Heart right ventricle (tissue), 16 donors: ENCODE results near the gene RRP8. TPM values are rescaled to one million over a fixed set of nuclear protein-coding genes. Genes with fewer than 3 reads are reported as not detected.
A peak's percentile ranks its signal among the peaks of the same experiment; 100 is the strongest.

ENCODE experiments used
- ATAC-seq, 8 donors: fragments of 200-7000 bp; cut with Tn5 transposase; one replicate each; pipeline ENCODE4 v1.9.1; 2020; ENCODE audit warnings: mild to moderate bottlenecking in 8 of 8, moderate library complexity in 8 of 8, moderate number of reproducible peaks in 1 of 8
- DNase-seq, 2 donors: peaks; one replicate each; pipeline ENCODE4 v3.0.0-alpha.2; 2020
- H3K27ac ChIP-seq, 10 donors: fragments of 200-600 bp; sonication (generic) in 2 of 10; one replicate each; pipeline versions ENCODE4 v1.5.0 to v1.8.0; 2020 to 2022; ENCODE audit warnings: mild to moderate bottlenecking in 3 of 10
- H3K27me3 ChIP-seq, 7 donors: fragments of 200-600 bp; one replicate each; pipeline ENCODE4 v1.8.0; 2021 to 2022; ENCODE audit warnings: mild to moderate bottlenecking in 2 of 7
- H3K36me3 ChIP-seq, 9 donors: fragments of 200-600 bp; sonication (generic) in 1 of 9; one replicate each; pipeline versions ENCODE4 v1.5.0 to v1.8.0; 2020 to 2022; ENCODE audit warnings: mild to moderate bottlenecking in 2 of 9
- H3K4me1 ChIP-seq, 9 donors: fragments of 200-600 bp; sonication (generic) in 1 of 9; one replicate each; pipeline versions ENCODE4 v1.5.0 to v1.8.0; 2020 to 2022; ENCODE audit warnings: mild to moderate bottlenecking in 4 of 9
- H3K4me3 ChIP-seq, 10 donors: fragments of 200-600 bp; sonication (generic) in 2 of 10; one replicate each; pipeline versions ENCODE4 v1.5.0 to v1.8.0; 2020 to 2022; ENCODE audit warnings: mild to moderate bottlenecking in 7 of 10, moderate library complexity in 2 of 10
- H3K9me3 ChIP-seq, 11 donors: fragments of 200-600 bp in 10 of 11; sonication (generic) in 2 of 11; one replicate each; pipeline versions ENCODE4 v1.5.0 to v1.8.0; 2013 to 2022; ENCODE audit warnings: mild to moderate bottlenecking in 2 of 11, control low read depth in 1 of 11, moderate library complexity in 1 of 11
- CTCF ChIP-seq, 9 donors: fragments of 200-600 bp; sonication (generic) in 2 of 9; IDR thresholded peaks; one replicate each; pipeline versions ENCODE4 v1.5.0 to v1.8.0; 2021 to 2022; ENCODE audit warnings: antibody characterized with exemption in 9 of 9, mild to moderate bottlenecking in 5 of 9, moderate library complexity in 1 of 9
- WGBS, 2 donors: extraction: QIAGEN DNeasy Blood & Tissue Kit; methylation state at CpG; one replicate each; pipeline ENCODE4 v1.1.7; 2013; ENCODE audit warnings: inconsistent platforms in 1 of 2; 5-methylcytosine and 5-hydroxymethylcytosine counted together
- intact Hi-C, 10 donors: fragments of 100-400 bp; cut with DNase I; formaldehyde crosslinking; loops; one replicate each; pipeline versions ENCODE4 v1.11.1 to v1.14.2; 2022
- polyA plus RNA-seq, 2 donors: library from polyadenylated mRNA; stranded (reverse); fragments of 200-250 nt; gene quantifications; one replicate each; pipeline ENCODE4 v1.2.3, GENCODE V29; 2013
- total RNA-seq, 10 donors: library from RNA; stranded (reverse); fragmentation: NEBNext Ultra II Directional in 3 of 10; extraction: Animal tissue kit (Norgen Biotek cat#: 25700) in 3 of 10; gene quantifications; one replicate each; pipeline versions ENCODE4 v1.2.1 to v1.2.4, GENCODE V29; 2021 to 2023
- donor health status: Arrhythmogenic right ventricular cardiomyopathy.
- donor health status: ischemic (EF 13 %, LVEDD 7.1; RV severe dilation, severe dysfunction).
- donor health status: healthy with polysubstance abuse.
- donor health status: DM: no; HTN: yes; CAD: no.
- donor health status: DM: no; HTN: no; CAD: no.
- donor health status: ischemic (EF 25% LVEDD 6.9; RV normal size, moderate dysfunction).
- donor health status: ischemic (EF 25% LVEDD 5.7; RV mildly dilated, moderate dysfunction).
- donor health status: healthy.
- donor health status: DM: yes; HTN: yes; CAD: no.
- donor health status: Ischemic cardiomyopathy.
- donor health status: ischemic (EF 35%, LVEDD 5.7; RV mildly dilated, moderate dysfunction).
- donor health status: nonischemic (EF 11% LVEDD 7.7; RV severe dilation, severe dysfunction).
- donor health status: DM: yes; HTN: yes; CAD: no.
- donor health status: PGD.
- donor health status: ischemic (EF 29% LVEDD 5.4; RV normal size, mild dysfunction).
- donor health status: nonischemic (EF 23%, LVEDD 6.1; RV moderate dilation, normal function).

RRP8 gene
- total and polyA plus RNA-seq, 12 donors: 12.1 to 23.3 (median 20.5) TPM

- Histone ChIP-seq H3K4me3 (peak overlapping the region; percentile 63 to 97 (median 82)), H3K27me3 (no peaks in the 10 kb centered on the region), H3K9me3 (no peaks in the 10 kb centered on the region), H3K36me3 (peaks cover 0 to 51% (median 23%) of the 10 kb centered on the region in 9 donors), H3K27ac (peak overlapping the region in 9 of 10 donors; percentile 93 to 99 (median 98)), H3K4me1 (peaks cover 9 to 80% (median 62%) of the 10 kb centered on the region in 9 donors)
- 53 to 54% methylated on average over 7 of the region's 7 CpGs for WGBS, 2 donors
- peak in 1 of 2 donors; percentile 2 for DNase-seq
- ATAC-seq: no peak
- intact Hi-C loops: loop anchor here in 6 of 10 donors (1.0 to 10.0 kb wide), 9 partner anchors 29 to 120 kb away; partner anchors contain the start of genes MRPL17 (in 3 of the 6), ARFIP2 (in 2 of the 6) and TIMM10B (in 2 of the 6)
- TF ChIP-seq CTCF (IDR thresholded peaks at IDR 0.05): no peak
Observed at GRCh38 chr11:6602096-6602940, 1.1 kb downstream of the RRP8 start.

GRCh38 chr11:6601041-6601461 is 2.4 kb downstream of the RRP8 start:
- intact Hi-C loops: loop anchor here in 5 of 10 donors (5.0 to 10.0 kb wide), 7 partner anchors 54 to 119 kb away; partner anchors contain the start of genes ARFIP2 (in 2 of the 5), TIMM10B (in 2 of the 5) and MRPL17 (in 1 of the 5)
- Histone ChIP-seq H3K27me3 (no peaks in the 10 kb centered on the region), H3K27ac (peak overlapping the region in 1 of 10 donors; percentile 12), H3K36me3 (peaks cover 0 to 63% (median 23%) of the 10 kb centered on the region in 9 donors), H3K4me1 (peaks cover 9 to 82% (median 65%) of the 10 kb centered on the region in 9 donors), H3K4me3 (no peak overlapping the region), H3K9me3 (no peaks in the 10 kb centered on the region)
- no peak for TF ChIP-seq CTCF (IDR thresholded peaks at IDR 0.05)
- ATAC-seq (no peak), DNase-seq (peak in 1 of 2 donors; percentile 1)
- 96 to 98% methylated on average over 13 of the region's 13 CpGs for WGBS, 2 donors

- WGBS, 2 donors: 85 to 92% methylated on average over 2 of the region's 2 CpGs
- no peaks in the 10 kb centered on the region for H3K27me3 ChIP-seq
- no peak overlapping the region for H3K27ac ChIP-seq
- no peaks in the 10 kb centered on the region for H3K9me3 ChIP-seq
- peaks cover 0 to 69% (median 23%) of the 10 kb centered on the region in 9 donors for H3K36me3 ChIP-seq
- H3K4me3 ChIP-seq: no peak overlapping the region
- no peak for DNase-seq
- peaks cover 9 to 82% (median 65%) of the 10 kb centered on the region in 9 donors for H3K4me1 ChIP-seq
- TF ChIP-seq CTCF (IDR thresholded peaks at IDR 0.05): no peak
- ATAC-seq: no peak
- intact Hi-C loops: loop anchor here in 6 of 10 donors (5.0 to 10.0 kb wide), 7 partner anchors 53 to 118 kb away; partner anchors contain the start of genes ARFIP2 (in 2 of the 6), TIMM10B (in 2 of the 6) and MRPL17 (in 1 of the 6)
Observed at GRCh38 chr11:6599881-6600390, 3.5 kb downstream of the RRP8 start.

- Histone ChIP-seq H3K9me3 (no peaks in the 10 kb centered on the region), H3K4me3 (no peak overlapping the region), H3K36me3 (peaks cover 0 to 74% (median 23%) of the 10 kb centered on the region in 9 donors), H3K27ac (peak overlapping the region in 1 of 10 donors; percentile 66), H3K4me1 (peaks cover 9 to 83% (median 68%) of the 10 kb centered on the region in 9 donors), H3K27me3 (no peaks in the 10 kb centered on the region)
- TF ChIP-seq CTCF (IDR thresholded peaks at IDR 0.05): no peak
- ATAC-seq: no peak
- 74 to 84% methylated on average over 1 of the region's 1 CpG for WGBS, 2 donors
- no peak for DNase-seq
- intact Hi-C loops: loop anchor here in 1 of 10 donors (5.0 kb wide), 1 partner anchor 62 kb away; no protein-coding TSS in a partner anchor
Observed at GRCh38 chr11:6599449-6599848, 4.0 kb downstream of the RRP8 start.
